Stimulated activated CD8-positive, alpha-beta memory T cell treated with anti-CD3 and anti-CD28 coated beads, Interleukin-4, amount 100 ng/mL, for 1 hour (primary cell): ENCODE measurements around the gene SEMA5B.

Experiments used
- DNase-seq, 2 donors: peaks; one replicate each; pipeline ENCODE4 v3.0.0-alpha.2; 2020; ENCODE audit warnings: low read depth in 2 of 2, low spot score in 1 of 2

The SEMA5B gene, protein sequence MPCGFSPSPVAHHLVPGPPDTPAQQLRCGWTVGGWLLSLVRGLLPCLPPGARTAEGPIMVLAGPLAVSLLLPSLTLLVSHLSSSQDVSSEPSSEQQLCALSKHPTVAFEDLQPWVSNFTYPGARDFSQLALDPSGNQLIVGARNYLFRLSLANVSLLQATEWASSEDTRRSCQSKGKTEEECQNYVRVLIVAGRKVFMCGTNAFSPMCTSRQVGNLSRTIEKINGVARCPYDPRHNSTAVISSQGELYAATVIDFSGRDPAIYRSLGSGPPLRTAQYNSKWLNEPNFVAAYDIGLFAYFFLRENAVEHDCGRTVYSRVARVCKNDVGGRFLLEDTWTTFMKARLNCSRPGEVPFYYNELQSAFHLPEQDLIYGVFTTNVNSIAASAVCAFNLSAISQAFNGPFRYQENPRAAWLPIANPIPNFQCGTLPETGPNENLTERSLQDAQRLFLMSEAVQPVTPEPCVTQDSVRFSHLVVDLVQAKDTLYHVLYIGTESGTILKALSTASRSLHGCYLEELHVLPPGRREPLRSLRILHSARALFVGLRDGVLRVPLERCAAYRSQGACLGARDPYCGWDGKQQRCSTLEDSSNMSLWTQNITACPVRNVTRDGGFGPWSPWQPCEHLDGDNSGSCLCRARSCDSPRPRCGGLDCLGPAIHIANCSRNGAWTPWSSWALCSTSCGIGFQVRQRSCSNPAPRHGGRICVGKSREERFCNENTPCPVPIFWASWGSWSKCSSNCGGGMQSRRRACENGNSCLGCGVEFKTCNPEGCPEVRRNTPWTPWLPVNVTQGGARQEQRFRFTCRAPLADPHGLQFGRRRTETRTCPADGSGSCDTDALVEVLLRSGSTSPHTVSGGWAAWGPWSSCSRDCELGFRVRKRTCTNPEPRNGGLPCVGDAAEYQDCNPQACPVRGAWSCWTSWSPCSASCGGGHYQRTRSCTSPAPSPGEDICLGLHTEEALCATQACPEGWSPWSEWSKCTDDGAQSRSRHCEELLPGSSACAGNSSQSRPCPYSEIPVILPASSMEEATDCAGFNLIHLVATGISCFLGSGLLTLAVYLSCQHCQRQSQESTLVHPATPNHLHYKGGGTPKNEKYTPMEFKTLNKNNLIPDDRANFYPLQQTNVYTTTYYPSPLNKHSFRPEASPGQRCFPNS

DNA sequence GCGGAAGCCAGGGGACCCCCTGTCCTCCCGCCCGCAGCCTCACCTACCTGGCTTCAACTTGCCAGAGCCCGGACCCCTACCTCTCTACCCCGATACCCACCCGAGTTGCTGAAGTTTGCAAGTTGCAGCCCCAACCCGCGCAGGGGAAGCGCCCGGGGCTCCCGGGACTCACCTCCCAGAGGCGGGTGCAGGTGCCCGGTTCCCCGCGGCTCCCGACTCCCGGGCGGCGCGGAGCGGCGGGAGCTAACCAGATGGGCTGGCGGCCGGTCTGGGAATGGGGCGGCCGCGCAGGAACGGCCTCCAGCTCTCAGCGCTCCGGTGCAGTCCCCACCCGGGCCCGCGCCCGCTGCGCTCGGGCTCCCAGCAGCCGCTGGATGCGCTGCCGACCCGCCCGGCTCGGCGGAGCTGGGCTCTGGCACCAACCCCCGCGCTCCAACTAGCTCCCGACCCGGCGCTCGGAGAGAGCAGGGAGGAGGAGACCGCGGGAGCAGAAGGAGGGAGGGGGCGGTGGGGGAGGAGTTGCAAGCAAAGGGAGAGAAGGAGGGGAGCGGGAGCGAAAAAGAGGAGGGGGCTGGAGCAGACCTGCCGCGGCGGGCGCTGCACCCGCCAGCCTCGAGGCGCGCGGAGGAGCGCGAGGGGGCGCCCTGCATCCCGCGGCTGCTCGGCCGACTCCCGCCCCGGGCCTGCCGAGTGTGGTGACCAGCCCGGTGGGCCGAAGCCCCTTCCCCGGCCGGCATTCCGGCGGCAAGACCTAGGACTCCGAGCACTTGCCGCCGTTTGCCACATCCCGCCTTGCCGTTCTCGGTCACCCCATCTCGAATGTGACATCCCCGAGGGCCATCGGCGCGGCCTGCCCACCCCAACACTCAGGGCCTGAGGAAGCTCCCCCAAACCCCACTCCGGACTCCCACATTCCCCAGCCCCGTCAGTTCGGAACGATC lies at the start of gene SEMA5B:
SEMA5B (minus strand) TSS at position 472 of the 941 bp plus-strand sequence. CDS start 66,500 bp downstream, outside the sequence.
- no peak for DNase-seq

DNA sequence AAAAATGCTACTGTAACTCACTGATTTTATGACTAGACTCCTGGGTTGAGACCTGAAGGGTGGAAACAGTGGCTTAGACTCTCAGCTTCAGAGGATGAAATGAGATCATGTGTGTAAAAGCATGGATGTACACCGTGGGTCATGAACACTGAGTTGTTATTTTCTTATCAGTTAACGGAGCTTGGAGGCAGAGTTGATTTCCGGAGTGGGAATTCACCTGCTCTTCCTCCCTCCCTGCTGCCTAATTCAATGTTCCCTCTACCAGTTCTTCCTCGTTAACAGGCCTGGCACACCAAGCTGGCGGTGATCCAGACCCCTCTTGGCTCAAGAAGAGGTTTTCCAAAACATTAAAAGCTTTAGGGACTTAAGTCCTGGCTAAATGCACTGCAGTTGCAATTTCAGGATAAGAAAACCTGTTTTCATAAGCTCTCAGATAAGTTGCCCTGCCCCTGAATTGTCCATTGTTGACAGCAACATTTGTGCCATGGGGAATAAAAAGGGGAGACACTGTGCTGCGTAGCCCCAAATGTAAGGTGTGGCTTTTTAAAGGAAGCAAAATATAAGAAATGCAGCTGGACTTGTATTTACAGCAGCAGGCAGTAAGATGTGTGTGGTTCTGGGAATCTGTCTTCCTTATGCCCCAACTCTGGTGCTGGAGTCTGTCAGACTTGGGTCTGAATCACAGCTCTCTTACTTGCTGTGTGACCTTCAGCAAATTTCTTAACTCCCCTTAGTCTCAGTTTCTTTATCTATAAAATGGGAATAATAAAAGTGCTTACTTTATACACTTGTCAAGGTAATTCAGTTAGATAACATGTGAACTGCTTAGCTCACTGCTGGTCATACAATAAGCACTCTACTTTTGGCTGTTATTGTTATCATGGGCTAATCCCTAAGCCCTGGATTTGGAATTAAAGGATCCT lies 49.2 kb upstream of the SEMA5B start:
- no peak for DNase-seq

DNA sequence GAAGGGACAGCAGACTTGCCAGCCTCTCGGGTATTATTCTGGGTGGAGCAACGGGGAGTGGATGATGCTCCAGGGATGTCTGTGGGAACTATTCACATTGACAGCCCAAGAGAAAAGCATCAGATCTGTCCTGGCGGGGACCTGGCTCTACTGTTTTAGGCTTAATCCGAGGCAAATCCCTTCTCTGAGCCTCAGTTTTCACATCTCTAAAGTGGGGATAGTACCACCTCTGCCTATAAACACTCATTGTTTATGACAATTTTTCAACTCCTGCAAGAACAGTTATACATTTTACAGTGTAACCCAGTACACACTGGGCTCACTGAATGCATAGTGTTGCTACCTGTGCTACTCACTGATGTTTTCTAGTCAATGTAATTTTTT lies 48.5 kb upstream of the SEMA5B start:
- no peak for DNase-seq

DNA sequence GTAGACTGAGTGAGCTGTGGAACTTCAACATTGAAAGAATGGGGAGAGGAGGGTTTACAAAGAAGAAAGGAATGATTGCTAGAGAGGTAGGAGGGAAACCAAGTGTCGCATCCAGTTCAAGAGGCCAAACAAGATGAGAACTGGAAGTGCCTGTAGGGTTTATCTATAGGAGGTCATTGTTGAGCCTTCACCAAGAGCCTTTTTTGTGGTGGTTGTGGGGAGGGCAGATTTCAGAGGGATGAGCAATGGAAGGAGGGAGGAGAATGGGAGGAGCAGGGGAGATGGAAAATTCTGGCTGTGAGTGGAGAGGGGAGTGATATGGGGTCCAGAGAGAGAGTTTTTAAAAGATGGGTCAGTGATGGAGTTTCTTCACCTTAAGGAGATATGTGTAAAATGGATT lies 47.8 kb upstream of the SEMA5B start:
- DNase-seq = no peak

DNA sequence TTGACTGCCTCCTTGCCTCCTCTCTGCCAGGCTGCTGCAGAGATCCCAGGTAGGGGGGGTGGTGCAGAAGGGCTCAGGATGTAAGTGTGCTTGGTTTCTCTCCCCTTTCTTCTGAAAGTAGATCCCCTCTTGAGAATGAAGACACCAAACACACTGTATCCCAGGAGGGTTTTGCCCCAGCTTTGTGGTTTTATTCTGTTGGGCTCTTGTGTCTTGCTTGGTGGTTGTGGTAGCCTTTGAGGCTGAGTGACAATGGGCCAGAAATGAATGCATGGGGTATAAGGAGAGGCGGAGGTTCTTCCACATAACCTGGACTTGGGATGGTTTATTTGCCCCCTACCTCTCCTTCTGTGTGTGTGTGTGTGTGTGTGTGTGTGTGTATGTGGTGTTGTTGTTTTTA lies 45.0 kb upstream of the SEMA5B start:
- no peak for DNase-seq

DNA sequence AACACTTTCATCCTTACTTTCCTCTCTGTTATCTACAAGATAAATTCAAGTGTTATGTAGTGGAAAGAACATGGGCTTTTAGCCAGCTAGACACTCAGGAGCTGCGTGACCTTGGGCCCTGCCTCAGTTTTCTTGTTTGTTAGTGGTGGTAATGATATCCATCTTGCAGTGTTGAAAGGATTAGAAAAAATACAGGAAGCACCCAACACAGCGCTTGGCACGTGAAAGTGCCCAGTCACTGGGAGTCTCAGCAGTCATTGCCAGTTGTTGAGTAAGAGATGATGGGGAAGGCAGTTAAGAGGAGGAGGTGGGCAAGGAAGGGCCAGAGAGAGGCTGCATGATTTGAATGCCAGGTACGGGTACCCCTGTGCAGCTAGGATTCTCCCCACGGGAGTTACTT lies 44.6 kb upstream of the SEMA5B start:
- DNase-seq = no peak

DNA sequence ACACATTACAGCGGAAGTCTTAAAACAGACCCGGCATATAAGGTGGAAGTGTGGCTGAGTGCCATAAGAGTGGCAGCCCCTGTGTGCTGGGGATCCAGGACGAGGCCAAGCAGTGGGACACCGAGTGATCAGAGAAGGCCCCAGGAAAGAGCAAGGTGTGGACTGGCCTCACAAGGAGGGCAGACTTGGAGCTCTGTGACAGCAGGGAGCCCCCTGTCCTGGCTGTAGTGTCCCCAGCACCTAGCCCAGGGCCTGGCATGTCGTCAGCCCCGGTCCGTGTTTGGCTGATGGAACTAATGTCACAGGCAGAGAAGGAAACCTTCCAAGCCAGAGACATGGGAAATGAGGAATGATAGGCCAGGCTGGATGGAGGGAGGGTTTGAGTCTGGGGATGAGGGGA lies 44.0 kb upstream of the SEMA5B start:
- DNase-seq = no peak

DNA sequence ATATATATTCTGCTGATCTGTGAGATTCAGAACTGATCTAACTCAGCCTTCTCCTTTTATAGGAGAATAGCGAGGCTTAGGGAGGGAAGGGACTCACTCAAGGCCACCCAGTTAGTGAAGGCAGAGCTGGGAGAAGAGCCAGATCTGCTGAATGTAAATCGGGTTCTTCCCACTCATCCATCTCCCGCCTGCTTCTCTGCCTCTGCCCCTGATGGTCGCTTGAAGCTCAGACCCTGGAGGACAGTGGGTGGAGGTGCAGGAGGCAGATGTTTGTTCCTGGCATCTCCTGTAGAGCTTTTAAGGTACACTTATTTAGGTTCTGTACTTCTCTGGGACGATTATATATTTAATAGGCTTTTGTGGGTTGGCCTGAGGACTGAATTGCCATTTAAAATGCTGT lies 43.6 kb upstream of the SEMA5B start:
- no peak for DNase-seq

DNA sequence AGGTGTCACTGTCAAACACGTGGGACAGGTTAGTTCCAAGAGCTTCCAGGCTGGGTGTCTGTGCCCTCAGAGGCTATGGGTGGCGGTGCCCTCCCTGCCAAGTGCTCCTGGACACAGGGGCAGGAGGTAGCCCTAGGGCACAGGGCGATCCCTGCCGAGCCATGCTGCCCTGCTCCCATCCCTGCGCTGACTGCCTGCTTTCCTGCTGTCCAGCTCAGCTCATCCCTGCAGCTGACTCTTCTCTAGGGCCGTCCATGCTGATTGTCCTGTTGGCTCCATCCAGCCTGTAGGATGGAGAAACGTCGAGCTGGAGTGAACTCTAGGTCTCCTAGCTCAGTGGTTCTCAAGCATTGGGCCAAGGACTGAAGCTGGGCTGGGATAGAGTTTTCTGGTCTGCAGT lies 42.9 kb upstream of the SEMA5B start:
- no peak for DNase-seq

DNA sequence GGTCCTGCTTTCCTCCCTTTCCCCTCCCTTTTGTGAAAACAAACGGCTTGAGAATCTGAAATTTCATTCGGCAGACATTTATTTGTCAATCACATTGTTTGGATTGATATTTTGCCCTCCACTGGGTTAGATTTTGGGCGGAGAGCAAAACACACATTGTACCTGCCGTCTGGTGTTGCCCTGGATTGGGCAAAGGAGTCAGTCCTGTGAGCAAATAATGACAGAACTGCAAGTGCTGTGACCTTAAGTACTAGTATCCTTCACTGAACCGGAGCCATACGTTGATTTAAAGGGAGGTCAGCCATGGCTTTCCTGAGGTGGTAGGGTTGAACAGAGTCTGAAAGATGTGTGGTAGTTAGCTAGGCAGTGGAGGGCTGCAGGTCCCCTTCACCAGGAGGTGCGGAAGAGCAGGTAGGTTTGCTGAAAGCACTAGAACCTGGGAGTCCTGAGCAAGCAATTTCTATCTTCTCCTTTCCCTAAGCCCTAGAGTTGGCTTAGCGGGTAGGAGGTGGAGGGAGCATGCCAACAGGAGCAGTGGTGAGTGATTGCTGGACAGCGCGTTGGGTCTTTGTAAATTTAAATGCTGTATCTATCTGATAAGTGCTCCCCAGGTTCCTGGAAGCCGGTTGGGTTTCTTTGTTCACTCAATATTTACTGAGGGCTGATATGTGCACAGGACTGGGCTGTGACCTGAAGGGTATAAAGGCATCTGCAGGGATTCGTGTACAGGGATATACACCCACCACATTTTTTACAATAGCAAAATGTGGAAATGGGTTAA lies 41.2 kb upstream of the SEMA5B start:
- DNase-seq = no peak

DNA sequence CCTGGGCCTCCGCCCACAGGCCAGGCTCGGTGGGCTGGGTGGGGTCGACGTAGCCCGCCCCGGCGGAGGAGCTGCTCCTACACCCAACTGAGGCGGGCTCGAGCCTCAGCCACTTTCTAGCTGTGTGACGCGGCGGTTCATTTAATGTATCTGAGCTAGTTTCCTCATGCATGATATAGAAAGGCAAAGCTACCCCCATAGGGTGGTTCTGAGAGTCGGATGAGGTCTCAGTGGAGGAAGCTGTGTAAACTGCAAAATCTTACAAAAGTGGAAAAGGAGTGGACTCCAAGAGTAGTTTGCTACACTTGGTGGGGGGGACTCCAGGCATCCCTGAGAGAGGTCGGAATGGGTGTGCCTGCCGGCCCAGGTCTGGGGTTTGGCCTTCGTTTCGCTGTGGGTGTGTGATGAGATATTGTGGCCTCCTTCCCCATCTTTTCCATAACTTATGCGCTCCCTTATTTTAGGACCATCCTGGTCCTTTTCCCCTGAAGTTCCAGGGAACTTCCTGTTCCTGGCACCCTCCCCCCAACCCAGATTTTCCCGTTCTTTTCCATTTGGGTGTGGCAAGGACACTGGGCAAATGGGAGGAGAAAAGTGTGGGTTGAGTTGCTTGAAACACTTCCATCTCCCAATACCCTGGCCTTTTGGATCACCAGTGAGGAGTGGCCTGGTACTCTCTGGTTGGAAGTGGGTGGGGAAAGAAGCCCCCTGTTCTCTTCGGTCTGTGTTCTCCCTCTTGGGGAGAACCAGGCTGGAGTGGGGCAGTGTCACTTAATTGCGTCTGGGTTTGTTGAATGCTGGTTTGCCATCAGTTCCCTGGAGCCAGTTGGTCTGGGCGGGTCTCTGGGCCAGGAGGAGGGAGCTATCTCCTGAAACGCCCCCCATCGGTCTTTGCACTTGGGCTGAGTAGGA lies 40.4 kb upstream of the SEMA5B start:
- DNase-seq = no peak

DNA sequence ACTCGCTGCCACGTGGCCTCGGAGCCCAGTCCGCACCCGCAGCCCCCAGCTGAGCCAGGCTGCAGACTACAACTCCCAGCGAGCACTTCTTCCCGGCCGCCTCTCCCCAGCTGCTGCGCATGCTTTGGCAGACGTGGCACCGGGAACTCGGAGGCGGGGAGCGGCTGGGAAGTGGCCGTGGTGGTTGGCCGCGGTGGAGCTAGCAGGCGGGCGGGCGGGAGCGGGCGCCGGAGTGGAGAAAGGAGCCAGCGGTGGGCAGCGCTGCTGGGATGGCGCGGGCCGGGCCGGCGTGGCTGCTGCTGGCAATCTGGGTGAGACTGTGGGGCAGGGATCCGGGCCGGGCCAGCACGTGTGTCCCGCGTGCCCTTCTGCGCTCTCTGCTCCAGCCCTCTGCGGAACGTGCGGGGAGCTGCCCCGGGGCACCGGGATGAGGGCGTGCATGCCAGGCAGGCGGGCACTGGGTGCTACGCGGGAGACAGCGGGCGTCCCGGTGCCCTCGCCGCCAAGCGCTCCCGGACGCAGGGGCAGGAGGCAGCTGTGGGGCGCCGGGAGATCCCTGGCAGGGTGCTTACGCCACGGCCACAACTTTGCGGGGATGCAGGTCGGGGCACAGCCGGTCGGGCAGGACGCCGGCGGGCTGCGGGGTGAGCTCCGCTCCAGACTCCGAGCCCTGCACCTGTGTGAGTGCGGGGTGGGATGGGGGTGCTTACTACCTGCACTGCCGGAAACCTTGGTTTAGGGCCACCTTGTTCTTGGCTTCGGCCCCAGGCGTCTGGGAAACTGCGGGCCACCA lies 39.5 kb upstream of the SEMA5B start, which contains the start of gene PDIA5:
PDIA5 (plus strand) TSS at position 130 of the 793 bp plus-strand sequence; CDS start at position 270, 140 bp downstream.
- peak in 1 of 2 donors; percentile 15 for DNase-seq

DNA sequence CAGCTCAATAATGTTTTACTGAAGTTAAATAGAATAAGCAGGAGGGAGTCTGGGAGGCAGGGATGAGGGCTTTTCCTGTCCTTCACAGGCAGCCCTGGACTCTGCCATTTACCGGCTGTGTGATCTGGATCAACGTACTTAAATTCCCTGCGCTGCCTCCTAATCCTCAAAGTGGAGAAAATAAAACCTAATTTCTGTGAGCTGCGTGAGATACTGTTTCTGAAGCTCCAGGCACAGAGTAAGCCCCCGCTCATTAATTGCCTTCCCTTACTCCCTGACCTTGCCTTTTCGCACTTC lies 39.0 kb upstream of the SEMA5B start:
- DNase-seq = no peak

DNA sequence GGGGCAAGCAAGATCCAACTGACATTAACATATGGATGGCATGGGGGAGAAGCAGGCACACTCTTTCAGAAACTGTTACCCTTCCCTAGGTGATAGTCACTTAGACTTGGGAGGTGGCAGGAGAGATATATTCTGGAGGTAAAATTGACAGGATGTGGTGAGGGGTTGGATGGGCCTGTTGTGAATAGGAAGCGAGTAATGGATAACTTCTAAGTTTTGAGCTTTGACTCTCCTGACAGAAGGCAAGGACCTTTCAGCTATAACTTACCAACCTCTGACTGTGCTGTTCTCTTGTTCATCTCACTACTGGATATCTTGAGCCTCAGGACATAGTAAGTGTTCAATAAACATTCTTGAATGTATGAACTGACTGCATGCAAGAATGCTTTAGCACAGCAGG lies 37.4 kb upstream of the SEMA5B start:
- DNase-seq = no peak

DNA sequence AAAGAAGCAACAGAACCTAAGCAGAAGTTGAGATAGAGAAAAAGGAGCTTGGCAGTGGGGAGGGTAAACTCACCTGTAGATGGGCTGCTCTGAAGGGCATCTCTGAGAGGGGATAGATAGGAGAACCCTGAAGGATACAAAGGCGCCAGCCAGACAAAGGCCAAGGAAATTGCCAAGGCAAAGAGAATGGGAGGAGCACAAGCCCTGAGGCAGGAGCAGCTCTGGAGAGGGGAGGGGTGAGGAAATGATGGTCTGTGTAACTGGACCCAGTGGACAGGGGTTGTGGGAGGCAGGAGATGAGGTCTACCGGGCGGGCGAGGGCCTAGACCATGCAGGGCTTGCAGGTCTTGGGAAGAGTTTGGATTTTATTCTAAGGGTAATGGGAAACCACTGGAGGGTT lies 36.9 kb upstream of the SEMA5B start:
- no peak for DNase-seq

DNA sequence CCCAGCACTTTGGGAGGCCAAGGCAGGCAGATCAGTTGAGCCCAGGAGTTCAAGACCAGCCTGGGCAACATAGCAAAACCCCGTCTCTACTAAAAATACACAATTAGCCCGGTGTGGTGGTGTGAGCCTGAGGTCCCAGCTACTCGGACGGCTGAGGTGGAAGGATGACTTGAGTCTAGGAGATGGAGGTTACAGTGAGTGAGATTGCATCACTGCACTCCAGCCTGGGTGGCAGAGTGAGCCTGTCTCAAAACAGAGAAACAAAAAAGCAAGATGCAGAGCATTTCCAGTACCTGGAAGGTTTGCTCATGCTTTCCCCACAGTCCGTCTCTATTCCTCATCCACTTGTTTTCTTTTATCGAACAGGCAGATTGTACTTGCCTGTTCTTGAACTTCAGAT lies 35.5 kb upstream of the SEMA5B start:
- no peak for DNase-seq

DNA sequence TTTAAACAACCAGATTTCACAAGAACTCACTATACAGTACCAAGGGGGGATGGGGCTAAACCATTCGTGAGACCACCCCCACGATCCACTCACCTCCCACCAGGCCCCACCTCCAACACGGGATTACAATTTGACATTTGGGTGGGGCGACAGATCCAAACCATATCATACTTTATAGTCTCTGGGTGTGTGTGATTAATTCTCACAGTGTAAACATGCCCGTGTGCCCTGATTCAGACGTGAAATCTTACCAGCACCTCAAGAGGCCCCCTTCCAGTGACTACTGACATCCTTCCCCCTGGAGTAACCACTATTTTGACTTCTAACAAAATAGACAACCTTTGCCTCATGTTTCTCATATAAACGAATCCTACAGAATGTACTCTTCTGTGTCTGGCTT lies 34.3 kb upstream of the SEMA5B start:
- DNase-seq = no peak
